Measurements from ENCODE around the gene TRPC1. TPM values are rescaled to one million over a fixed set of nuclear protein-coding genes. Genes with fewer than 3 reads are reported as not detected.

Gene TRPC1
- total RNA-seq, 1 donor from 2014 or later, result 19.2 TPM

DNA sequence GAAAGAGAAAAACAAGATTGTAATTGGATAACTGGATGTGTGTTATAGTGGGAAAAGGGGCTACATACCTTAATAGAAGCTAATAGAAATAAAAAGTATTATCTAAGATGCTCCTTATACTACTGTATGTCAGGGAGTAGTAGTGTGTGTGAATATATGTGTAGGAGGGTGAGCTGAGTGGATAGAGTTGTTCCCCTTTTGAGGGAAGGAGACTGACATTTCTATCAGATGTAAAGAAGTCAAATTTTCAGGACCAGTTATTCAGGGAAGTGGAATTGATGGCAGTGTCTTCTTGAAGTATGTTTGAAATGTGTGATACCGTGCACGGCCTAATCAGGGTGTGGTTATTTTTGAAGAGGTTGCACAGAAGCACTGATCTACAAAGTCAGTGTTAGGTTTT lies 116.0 kb downstream of the TRPC1 start:
- Histone ChIP-seq H3K79me2 (ENCODE audit: insufficient read depth, low read length) (no peaks in the 10 kb centered on the region), H2AFZ (ENCODE audit: low read depth, low read length) (no peak overlapping the region), H3K27me3 (ENCODE audit: insufficient read depth, low read length) (no peaks in the 10 kb centered on the region), H3K9ac (ENCODE audit: low read length) (no peak overlapping the region), H3K4me3 (ENCODE audit: insufficient read depth, low read depth, low read length) (no peak overlapping the region), H4K20me1 (ENCODE audit: insufficient read depth, low read length) (no peaks in the 10 kb centered on the region), H3K27ac (ENCODE audit: low read depth, low read length) (no peak overlapping the region), H3K4me2 (ENCODE audit: low read length) (no peak overlapping the region), H3K4me1 (ENCODE audit: insufficient read depth, low read length) (no peaks in the 10 kb centered on the region), H3K9me3 (ENCODE audit: insufficient read depth, low read depth, low read length) (no peaks in the 10 kb centered on the region), H3K36me3 (ENCODE audit: insufficient read depth, low read length) (no peaks in the 10 kb centered on the region)
- H3K9me3 Mint-ChIP-seq (ENCODE audit: unreplicated experiment), result peaks cover 4% of the 10 kb centered on the region
- no peaks in the 10 kb centered on the region for H3K36me3 Mint-ChIP-seq (ENCODE audit: low read depth, unreplicated experiment)
- H3K4me3 Mint-ChIP-seq (ENCODE audit: unreplicated experiment), result no peak overlapping the region
- no peak overlapping the region for H3K27ac Mint-ChIP-seq (ENCODE audit: unreplicated experiment)
- TF ChIP-seq EZH2 (IDR thresholded peaks at IDR 0.05; ENCODE audit: insufficient read depth, low read length), result no peak
- TF ChIP-seq, protein P1, sequence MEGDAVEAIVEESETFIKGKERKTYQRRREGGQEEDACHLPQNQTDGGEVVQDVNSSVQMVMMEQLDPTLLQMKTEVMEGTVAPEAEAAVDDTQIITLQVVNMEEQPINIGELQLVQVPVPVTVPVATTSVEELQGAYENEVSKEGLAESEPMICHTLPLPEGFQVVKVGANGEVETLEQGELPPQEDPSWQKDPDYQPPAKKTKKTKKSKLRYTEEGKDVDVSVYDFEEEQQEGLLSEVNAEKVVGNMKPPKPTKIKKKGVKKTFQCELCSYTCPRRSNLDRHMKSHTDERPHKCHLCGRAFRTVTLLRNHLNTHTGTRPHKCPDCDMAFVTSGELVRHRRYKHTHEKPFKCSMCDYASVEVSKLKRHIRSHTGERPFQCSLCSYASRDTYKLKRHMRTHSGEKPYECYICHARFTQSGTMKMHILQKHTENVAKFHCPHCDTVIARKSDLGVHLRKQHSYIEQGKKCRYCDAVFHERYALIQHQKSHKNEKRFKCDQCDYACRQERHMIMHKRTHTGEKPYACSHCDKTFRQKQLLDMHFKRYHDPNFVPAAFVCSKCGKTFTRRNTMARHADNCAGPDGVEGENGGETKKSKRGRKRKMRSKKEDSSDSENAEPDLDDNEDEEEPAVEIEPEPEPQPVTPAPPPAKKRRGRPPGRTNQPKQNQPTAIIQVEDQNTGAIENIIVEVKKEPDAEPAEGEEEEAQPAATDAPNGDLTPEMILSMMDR (IDR thresholded peaks at IDR 0.05; ENCODE audit: insufficient read depth, low read depth, low read length), result no peak
- DNase-seq (ENCODE audit: low read depth) (no peak), FAIRE-seq (peak; percentile 5)
- no peaks in the 10 kb centered on the region for H3K27me3 Mint-ChIP-seq (ENCODE audit: low read depth, unreplicated experiment)
- H3K4me1 Mint-ChIP-seq (ENCODE audit: low read depth, unreplicated experiment), result no peaks in the 10 kb centered on the region

DNA sequence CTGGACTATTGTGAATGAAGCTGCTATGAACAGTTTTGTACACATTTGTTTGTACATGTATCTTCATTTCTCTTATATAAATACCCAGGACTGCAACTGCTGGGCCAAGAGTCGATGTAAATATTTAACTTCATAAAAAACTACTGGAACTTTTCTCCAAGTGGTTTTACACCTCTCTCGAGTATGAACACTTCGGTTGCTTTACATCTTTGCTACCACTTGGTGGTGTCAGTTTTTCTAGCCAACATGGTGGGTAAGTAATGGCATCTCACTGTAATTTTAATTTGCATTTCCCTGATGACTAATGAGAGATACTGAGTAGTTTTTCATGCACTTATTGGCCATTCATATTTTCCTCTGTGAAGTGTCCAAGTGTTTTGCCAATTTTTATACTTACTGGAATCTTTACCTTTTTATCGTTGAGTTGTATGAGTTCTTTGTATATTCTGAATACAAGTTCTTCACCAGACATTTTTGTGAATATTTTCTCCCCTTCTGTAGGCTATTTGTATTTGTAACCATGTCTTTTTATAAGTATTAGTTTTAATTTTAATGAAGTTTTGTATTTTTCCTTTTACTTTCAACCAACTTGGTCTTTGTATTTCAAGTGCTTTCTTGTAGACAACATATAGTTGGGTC lies 120.6 kb downstream of the TRPC1 start:
- no peak overlapping the region for H3K27ac ChIP-seq (ENCODE audit: low read depth, low read length)
- DNase-seq (ENCODE audit: low read depth) (peak; percentile 48), FAIRE-seq (peak; percentile 91)
- peaks cover 3% of the 10 kb centered on the region for H3K4me1 ChIP-seq (ENCODE audit: insufficient read depth, low read length)
- H3K9me3 Mint-ChIP-seq (ENCODE audit: unreplicated experiment), result no peaks in the 10 kb centered on the region
- no peak overlapping the region for H2AFZ ChIP-seq (ENCODE audit: low read depth, low read length)
- no peaks in the 10 kb centered on the region for H3K4me1 Mint-ChIP-seq (ENCODE audit: low read depth, unreplicated experiment)
- H3K4me3 ChIP-seq (ENCODE audit: insufficient read depth, low read depth, low read length), result no peak overlapping the region
- TF ChIP-seq, protein P1 (IDR thresholded peaks at IDR 0.05; ENCODE audit: insufficient read depth, low read depth, low read length), result peak; percentile 70
- no peak for TF ChIP-seq EZH2 (IDR thresholded peaks at IDR 0.05; ENCODE audit: insufficient read depth, low read length)
- H3K27ac Mint-ChIP-seq (ENCODE audit: unreplicated experiment), result no peak overlapping the region
- H3K4me3 Mint-ChIP-seq (ENCODE audit: unreplicated experiment), result no peak overlapping the region
- H3K36me3 Mint-ChIP-seq (ENCODE audit: low read depth, unreplicated experiment), result no peaks in the 10 kb centered on the region
- H3K9ac ChIP-seq (ENCODE audit: low read length), result no peak overlapping the region
- H3K36me3 ChIP-seq (ENCODE audit: insufficient read depth, low read length), result no peaks in the 10 kb centered on the region
- no peaks in the 10 kb centered on the region for H3K79me2 ChIP-seq (ENCODE audit: insufficient read depth, low read length)
- no peaks in the 10 kb centered on the region for H3K27me3 Mint-ChIP-seq (ENCODE audit: low read depth, unreplicated experiment)
- H3K9me3 ChIP-seq (ENCODE audit: insufficient read depth, low read depth, low read length), result no peaks in the 10 kb centered on the region
- no peaks in the 10 kb centered on the region for H4K20me1 ChIP-seq (ENCODE audit: insufficient read depth, low read length)
- H3K4me2 ChIP-seq (ENCODE audit: low read length), result no peak overlapping the region
- H3K27me3 ChIP-seq (ENCODE audit: insufficient read depth, low read length), result no peaks in the 10 kb centered on the region

DNA sequence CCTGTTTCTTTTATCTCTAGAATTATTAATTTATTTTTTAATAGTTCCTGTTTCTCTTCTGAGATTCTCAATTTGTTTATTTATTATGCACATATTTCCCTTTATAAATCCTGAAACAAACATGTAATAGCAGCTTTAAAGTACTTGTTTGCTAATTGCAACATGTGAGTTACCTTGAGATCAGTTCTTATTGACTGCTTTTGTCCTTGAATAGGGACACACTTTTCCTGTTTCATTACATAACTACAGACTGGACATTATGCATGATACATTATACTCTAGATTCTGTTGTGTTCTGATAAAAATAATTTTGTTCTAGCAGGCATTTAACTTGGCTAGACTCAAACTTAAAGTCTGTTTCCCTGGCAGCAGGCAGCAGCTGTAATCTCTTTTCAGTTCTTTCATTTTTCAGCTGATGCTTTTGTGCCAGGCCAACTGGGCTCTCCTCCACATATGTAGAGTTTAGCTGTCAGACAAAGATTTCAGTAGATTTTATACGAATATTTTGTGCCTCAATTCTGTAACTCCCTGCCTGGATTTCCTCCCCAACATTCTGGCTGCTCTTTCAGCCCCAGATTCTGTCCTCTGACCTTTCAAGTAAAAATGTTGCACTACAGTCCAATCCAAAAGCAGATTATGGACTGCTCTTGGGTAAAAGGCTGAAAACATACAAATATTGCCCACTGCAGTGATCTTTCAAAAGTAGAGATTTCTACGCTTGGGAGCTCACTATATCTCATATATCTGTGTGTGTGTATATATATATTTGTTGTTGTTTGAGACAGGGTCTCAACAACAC lies 123.1 kb downstream of the TRPC1 start:
- H3K9ac ChIP-seq (ENCODE audit: low read length), result no peak overlapping the region
- Mint-ChIP-seq H3K27ac (ENCODE audit: unreplicated experiment) (no peak overlapping the region), H3K36me3 (ENCODE audit: low read depth, unreplicated experiment) (no peaks in the 10 kb centered on the region), H3K4me3 (ENCODE audit: unreplicated experiment) (no peak overlapping the region), H3K9me3 (ENCODE audit: unreplicated experiment) (no peaks in the 10 kb centered on the region), H3K27me3 (ENCODE audit: low read depth, unreplicated experiment) (no peaks in the 10 kb centered on the region), H3K4me1 (ENCODE audit: low read depth, unreplicated experiment) (no peaks in the 10 kb centered on the region)
- peaks cover 17% of the 10 kb centered on the region for H3K4me1 ChIP-seq (ENCODE audit: insufficient read depth, low read length)
- H3K36me3 ChIP-seq (ENCODE audit: insufficient read depth, low read length), result no peaks in the 10 kb centered on the region
- H4K20me1 ChIP-seq (ENCODE audit: insufficient read depth, low read length), result no peaks in the 10 kb centered on the region
- H3K4me3 ChIP-seq (ENCODE audit: insufficient read depth, low read depth, low read length), result no peak overlapping the region
- no peak overlapping the region for H3K27ac ChIP-seq (ENCODE audit: low read depth, low read length)
- FAIRE-seq (no peak), DNase-seq (ENCODE audit: low read depth) (no peak)
- no peaks in the 10 kb centered on the region for H3K27me3 ChIP-seq (ENCODE audit: insufficient read depth, low read length)
- H3K4me2 ChIP-seq (ENCODE audit: low read length), result no peak overlapping the region
- no peaks in the 10 kb centered on the region for H3K79me2 ChIP-seq (ENCODE audit: insufficient read depth, low read length)
- no peaks in the 10 kb centered on the region for H3K9me3 ChIP-seq (ENCODE audit: insufficient read depth, low read depth, low read length)
- TF ChIP-seq EZH2 (IDR thresholded peaks at IDR 0.05; ENCODE audit: insufficient read depth, low read length), result no peak
- TF ChIP-seq, protein P1 (IDR thresholded peaks at IDR 0.05; ENCODE audit: insufficient read depth, low read depth, low read length), result no peak
- no peak overlapping the region for H2AFZ ChIP-seq (ENCODE audit: low read depth, low read length)

Measured in astrocyte (in vitro differentiated cells and primary cell).